ENCODE measurements around the gene DDX4.

DNA sequence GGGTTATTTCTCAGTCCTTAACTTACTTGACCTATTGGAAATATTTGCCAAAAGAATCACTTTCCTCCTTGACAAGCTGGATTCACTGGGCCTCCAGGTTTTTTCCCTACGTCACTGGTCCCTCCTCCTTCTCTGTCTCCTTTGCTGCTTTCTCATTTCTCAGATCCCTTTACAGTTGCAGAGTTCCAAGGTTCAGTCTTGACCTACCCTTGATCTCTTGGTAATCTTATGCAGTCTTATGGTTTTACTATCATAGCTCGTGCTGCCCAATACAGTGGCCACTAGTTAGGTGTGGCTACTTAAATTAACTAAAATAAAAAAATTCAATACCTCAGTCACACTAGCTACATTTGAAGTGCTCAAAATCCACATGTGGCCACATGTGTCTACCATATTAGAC is 37.1 kb upstream of the DDX4 start:
- TF ChIP-seq ZFP30 (CRISPR knock-in tag; IDR thresholded peaks at IDR 0.05) (no peak), PPARA (CRISPR knock-in tag; IDR thresholded peaks at IDR 0.05; ENCODE audit: borderline replicate concordance) (no peak), ZFP3 (CRISPR knock-in tag; IDR thresholded peaks at IDR 0.05) (no peak), CREB5 (CRISPR knock-in tag; IDR thresholded peaks at IDR 0.05; ENCODE audit: low read depth) (no peak), RARB (CRISPR knock-in tag; IDR thresholded peaks at IDR 0.05) (no peak), ZC3H10 (CRISPR knock-in tag; IDR thresholded peaks at IDR 0.05) (no peak), ZNF565 (CRISPR knock-in tag; conservative IDR thresholded peaks at IDR 0.05; ENCODE audit: low read depth) (no peak), TOX (CRISPR knock-in tag; IDR thresholded peaks at IDR 0.05; ENCODE audit: borderline replicate concordance) (no peak), ARNTL (CRISPR knock-in tag; IDR thresholded peaks at IDR 0.05; ENCODE audit: borderline replicate concordance, low read depth) (no peak), GLIS3 (CRISPR knock-in tag; IDR thresholded peaks at IDR 0.05) (no peak), SNAI2 (CRISPR knock-in tag; IDR thresholded peaks at IDR 0.05) (no peak), TCF4 (CRISPR knock-in tag; IDR thresholded peaks at IDR 0.05; ENCODE audit: borderline replicate concordance) (no peak)
- TF ChIP-seq, protein P1, sequence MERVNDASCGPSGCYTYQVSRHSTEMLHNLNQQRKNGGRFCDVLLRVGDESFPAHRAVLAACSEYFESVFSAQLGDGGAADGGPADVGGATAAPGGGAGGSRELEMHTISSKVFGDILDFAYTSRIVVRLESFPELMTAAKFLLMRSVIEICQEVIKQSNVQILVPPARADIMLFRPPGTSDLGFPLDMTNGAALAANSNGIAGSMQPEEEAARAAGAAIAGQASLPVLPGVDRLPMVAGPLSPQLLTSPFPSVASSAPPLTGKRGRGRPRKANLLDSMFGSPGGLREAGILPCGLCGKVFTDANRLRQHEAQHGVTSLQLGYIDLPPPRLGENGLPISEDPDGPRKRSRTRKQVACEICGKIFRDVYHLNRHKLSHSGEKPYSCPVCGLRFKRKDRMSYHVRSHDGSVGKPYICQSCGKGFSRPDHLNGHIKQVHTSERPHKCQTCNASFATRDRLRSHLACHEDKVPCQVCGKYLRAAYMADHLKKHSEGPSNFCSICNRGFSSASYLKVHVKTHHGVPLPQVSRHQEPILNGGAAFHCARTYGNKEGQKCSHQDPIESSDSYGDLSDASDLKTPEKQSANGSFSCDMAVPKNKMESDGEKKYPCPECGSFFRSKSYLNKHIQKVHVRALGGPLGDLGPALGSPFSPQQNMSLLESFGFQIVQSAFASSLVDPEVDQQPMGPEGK (CRISPR knock-in tag; IDR thresholded peaks at IDR 0.05; ENCODE audit: borderline replicate concordance), result no peak
- TF ChIP-seq, protein P2, sequence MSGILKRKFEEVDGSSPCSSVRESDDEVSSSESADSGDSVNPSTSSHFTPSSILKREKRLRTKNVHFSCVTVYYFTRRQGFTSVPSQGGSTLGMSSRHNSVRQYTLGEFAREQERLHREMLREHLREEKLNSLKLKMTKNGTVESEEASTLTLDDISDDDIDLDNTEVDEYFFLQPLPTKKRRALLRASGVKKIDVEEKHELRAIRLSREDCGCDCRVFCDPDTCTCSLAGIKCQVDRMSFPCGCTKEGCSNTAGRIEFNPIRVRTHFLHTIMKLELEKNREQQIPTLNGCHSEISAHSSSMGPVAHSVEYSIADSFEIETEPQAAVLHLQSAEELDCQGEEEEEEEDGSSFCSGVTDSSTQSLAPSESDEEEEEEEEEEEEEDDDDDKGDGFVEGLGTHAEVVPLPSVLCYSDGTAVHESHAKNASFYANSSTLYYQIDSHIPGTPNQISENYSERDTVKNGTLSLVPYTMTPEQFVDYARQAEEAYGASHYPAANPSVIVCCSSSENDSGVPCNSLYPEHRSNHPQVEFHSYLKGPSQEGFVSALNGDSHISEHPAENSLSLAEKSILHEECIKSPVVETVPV (CRISPR knock-in tag; IDR thresholded peaks at IDR 0.05), result no peak
